ENCODE data around the gene CLDND2. TPM values are rescaled to one million over a fixed set of nuclear protein-coding genes. Genes with fewer than 3 reads are reported as not detected.

The CLDND2 gene
- total RNA-seq, 1 donor from 2014 or later: 0.84 TPM

- H4K20me1 ChIP-seq (ENCODE audit: insufficient read depth, low read length): no peaks in the 10 kb centered on the region
- H3K9me3 ChIP-seq (ENCODE audit: insufficient read depth, low read depth, low read length): no peaks in the 10 kb centered on the region
- Mint-ChIP-seq H3K9me3 (ENCODE audit: unreplicated experiment) (peaks cover 4% of the 10 kb centered on the region), H3K36me3 (ENCODE audit: low read depth, unreplicated experiment) (peaks cover 18% of the 10 kb centered on the region), H3K27me3 (ENCODE audit: low read depth, unreplicated experiment) (peaks cover 37% of the 10 kb centered on the region), H3K4me3 (ENCODE audit: unreplicated experiment) (peak overlapping the region; percentile 47), H3K4me1 (ENCODE audit: low read depth, unreplicated experiment) (no peaks in the 10 kb centered on the region), H3K27ac (ENCODE audit: unreplicated experiment) (no peak overlapping the region)
- no peaks in the 10 kb centered on the region for H3K4me1 ChIP-seq (ENCODE audit: insufficient read depth, low read length)
- H3K27me3 ChIP-seq (ENCODE audit: insufficient read depth, low read length): no peaks in the 10 kb centered on the region
- H3K36me3 ChIP-seq (ENCODE audit: insufficient read depth, low read length): no peaks in the 10 kb centered on the region
- H3K4me3 ChIP-seq (ENCODE audit: insufficient read depth, low read depth, low read length): no peak overlapping the region
- no peak overlapping the region for H3K27ac ChIP-seq (ENCODE audit: low read depth, low read length)
- DNase-seq (ENCODE audit: low read depth) (no peak), FAIRE-seq (no peak)
- no peak overlapping the region for H3K9ac ChIP-seq (ENCODE audit: low read length)
- no peaks in the 10 kb centered on the region for H3K79me2 ChIP-seq (ENCODE audit: insufficient read depth, low read length)
- TF ChIP-seq CTCF (IDR thresholded peaks at IDR 0.05; ENCODE audit: insufficient read depth, low read depth, low read length): no peak
- peak; percentile 66 for TF ChIP-seq EZH2 (IDR thresholded peaks at IDR 0.05; ENCODE audit: insufficient read depth, low read length)
- H2AFZ ChIP-seq (ENCODE audit: low read depth, low read length): no peak overlapping the region
- no peak overlapping the region for H3K4me2 ChIP-seq (ENCODE audit: low read length)
Observed at GRCh38 chr19:51327066-51328001, 41.5 kb downstream of the CLDND2 start.

DNA sequence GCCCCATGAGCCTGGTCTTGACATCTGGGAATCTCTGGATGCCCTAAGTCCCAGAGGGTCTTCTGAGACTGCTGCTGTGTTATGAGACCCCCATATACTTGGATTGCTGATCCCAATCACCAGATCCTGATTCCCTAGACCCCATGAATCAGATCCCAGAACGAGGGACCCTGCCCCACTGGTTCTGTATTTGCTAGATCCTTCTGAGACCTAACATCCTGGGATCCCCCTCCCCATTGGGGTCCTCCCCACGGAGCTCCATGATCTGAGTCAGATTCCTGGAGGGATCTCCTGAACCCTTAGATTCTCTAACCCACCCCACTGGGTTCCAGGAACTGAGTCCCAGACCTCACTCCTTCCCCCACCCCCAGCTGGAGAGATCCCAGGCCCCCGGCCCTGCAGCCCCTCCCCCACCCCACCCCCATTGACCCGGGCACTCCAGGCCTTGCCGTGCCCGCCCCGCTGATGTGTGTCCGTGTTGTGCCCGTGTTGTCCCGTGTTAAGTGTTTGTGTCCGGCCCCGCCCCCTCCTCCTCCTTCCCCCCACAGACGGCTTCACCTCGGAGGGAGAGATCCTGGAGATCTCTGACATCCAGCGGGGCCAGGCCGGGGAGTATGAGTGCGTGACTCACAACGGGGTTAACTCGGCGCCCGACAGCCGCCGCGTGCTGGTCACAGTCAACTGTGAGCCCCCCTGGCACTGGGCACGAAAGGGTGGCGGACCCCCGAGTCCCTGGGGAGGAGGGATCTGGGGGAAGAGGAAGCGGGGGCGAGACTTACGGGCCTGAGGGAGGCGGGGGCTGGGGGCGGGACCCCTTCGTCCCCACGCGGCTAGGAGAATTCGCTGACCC is 42.4 kb downstream of the CLDND2 start:
- Histone ChIP-seq H3K36me3 (ENCODE audit: insufficient read depth, low read length) (no peaks in the 10 kb centered on the region), H3K27ac (ENCODE audit: low read depth, low read length) (no peak overlapping the region), H4K20me1 (ENCODE audit: insufficient read depth, low read length) (no peaks in the 10 kb centered on the region), H3K79me2 (ENCODE audit: insufficient read depth, low read length) (no peaks in the 10 kb centered on the region), H3K4me3 (ENCODE audit: insufficient read depth, low read depth, low read length) (no peak overlapping the region), H3K9ac (ENCODE audit: low read length) (no peak overlapping the region), H3K9me3 (ENCODE audit: insufficient read depth, low read depth, low read length) (no peaks in the 10 kb centered on the region), H3K27me3 (ENCODE audit: insufficient read depth, low read length) (no peaks in the 10 kb centered on the region), H3K4me1 (ENCODE audit: insufficient read depth, low read length) (no peaks in the 10 kb centered on the region), H3K4me2 (ENCODE audit: low read length) (no peak overlapping the region), H2AFZ (ENCODE audit: low read depth, low read length) (no peak overlapping the region)
- Mint-ChIP-seq H3K27ac (ENCODE audit: unreplicated experiment) (no peak overlapping the region), H3K4me1 (ENCODE audit: low read depth, unreplicated experiment) (no peaks in the 10 kb centered on the region), H3K4me3 (ENCODE audit: unreplicated experiment) (no peak overlapping the region), H3K9me3 (ENCODE audit: unreplicated experiment) (peaks cover 4% of the 10 kb centered on the region), H3K36me3 (ENCODE audit: low read depth, unreplicated experiment) (peaks cover 12% of the 10 kb centered on the region), H3K27me3 (ENCODE audit: low read depth, unreplicated experiment) (peaks cover 37% of the 10 kb centered on the region)
- no peak for TF ChIP-seq EZH2 (IDR thresholded peaks at IDR 0.05; ENCODE audit: insufficient read depth, low read length)
- TF ChIP-seq CTCF (IDR thresholded peaks at IDR 0.05; ENCODE audit: insufficient read depth, low read depth, low read length): no peak
- DNase-seq (ENCODE audit: low read depth): no peak
- no peak for FAIRE-seq

Data from astrocyte (in vitro differentiated cells and primary cell).